T47D (cell line): ENCODE data around the gene PAPLN.
"Not testable (repeated sequence)": the region's sequence is repeated elsewhere in the genome, so short reads cannot be mapped to it uniquely, and the experiment has no call there.

ENCODE experiments used
- DNase-seq, 2 experiments: peaks; one replicate each; pipeline versions ENCODE4 v3.0.0 to v3.0.0-alpha.2; 2011 to 2012; ENCODE audit warnings: low read depth in 1 of 2, low spot score in 1 of 2
- JUND ChIP-seq: IDR thresholded peaks from 2 replicates; pipeline ENCODE4 v1.6.1; 2012; ENCODE audit warnings: low read depth
- in situ Hi-C: cut with HindIII; loops from 2 replicates; pipeline ENCODE4 v1.10.0; 2016; ENCODE audit warnings: low sequenced_read_pairs, low pct_unique_long_range_greater_than_20kb

The PAPLN gene

GRCh38 chr14:73283608-73284379 lies 46.5 kb downstream of the PAPLN start:
- in situ Hi-C loops: loop anchor here (25.0 kb wide), 1 partner anchor 179 kb away; the partner anchor contains the start of gene NUMB
- TF ChIP-seq JUND: no peak
- DNase-seq: peak in 1 of 2 experiments; percentile 61

- in situ Hi-C loops: loop anchor here (25.0 kb wide), 1 partner anchor 176 kb away; the partner anchor contains the start of gene NUMB
- DNase-seq: no peak
- TF ChIP-seq JUND: no peak
Observed at GRCh38 chr14:73285979-73286378, 48.7 kb downstream of the PAPLN start.

DNA sequence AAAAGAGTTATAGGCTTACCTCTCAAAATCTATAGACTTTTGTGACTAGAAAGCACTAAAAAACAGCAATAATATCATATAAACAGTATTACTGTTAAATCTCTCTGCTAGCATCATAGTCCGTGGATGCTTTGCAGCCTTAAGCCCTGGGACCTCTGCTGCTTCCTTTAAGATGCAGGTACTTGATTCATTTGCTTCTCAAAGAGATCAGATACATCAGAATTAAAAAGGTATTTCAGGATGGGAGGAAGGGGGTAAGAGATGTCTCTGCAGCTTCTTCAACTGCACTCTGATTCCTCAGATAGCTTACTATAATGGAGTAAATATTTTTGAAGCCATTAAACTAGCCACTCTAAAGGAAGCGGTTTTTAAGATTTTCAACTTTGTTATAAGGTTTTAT lies 49.3 kb downstream of the PAPLN start:
- TF ChIP-seq JUND: no peak
- no peak for DNase-seq
- in situ Hi-C loops: loop anchor here (25.0 kb wide), 1 partner anchor 176 kb away; the partner anchor contains the start of gene NUMB

DNA sequence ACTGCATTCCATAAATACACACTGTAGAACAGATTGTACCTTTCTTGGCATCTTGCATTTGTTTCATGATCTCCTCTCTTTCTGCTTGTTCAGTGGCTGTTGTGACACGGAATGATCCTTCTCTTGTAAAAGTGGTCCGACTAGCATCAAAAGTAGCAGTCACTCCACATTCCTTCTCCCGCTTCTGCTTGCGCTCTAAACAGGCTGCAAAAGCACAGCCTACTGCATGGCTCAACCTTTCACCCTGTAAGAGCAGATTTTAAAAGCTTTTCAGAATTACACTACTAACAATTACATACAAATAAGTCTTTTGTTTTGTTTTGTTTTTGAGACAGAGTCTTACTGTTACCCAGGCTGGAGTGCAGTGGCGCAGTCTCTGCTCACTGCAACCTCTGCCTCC lies 49.8 kb downstream of the PAPLN start:
- DNase-seq: no peak
- no peak for TF ChIP-seq JUND
- in situ Hi-C loops: loop anchor here (25.0 kb wide), 1 partner anchor 175 kb away; the partner anchor contains the start of gene NUMB

DNA sequence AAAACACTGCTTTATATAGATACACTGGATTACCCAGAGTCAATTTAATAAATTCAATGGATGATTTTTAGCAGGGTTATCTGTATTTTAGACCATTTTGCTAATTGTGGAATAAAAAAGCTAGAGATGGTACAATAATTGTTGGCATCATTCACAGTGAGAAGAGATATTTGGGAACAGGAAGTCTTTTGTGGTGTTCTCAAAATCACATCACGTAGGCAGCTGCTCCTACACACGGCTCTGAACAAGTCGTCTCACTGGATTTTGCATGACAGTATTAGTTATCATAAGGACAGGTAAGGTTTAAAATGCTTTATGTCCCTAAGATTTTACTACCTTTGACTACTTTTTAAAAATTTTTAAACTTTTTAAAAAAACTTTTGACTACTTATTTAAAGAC lies 52.0 kb downstream of the PAPLN start:
- no peak for DNase-seq
- in situ Hi-C loops: loop anchor here (25.0 kb wide), 1 partner anchor 173 kb away; the partner anchor contains the start of gene NUMB
- TF ChIP-seq JUND: no peak

- no peak for DNase-seq
- in situ Hi-C loops: loop anchor here (25.0 kb wide), 1 partner anchor 173 kb away; the partner anchor contains the start of gene NUMB
- TF ChIP-seq JUND: no peak
Observed at GRCh38 chr14:73289729-73290128, 52.4 kb downstream of the PAPLN start.

DNA sequence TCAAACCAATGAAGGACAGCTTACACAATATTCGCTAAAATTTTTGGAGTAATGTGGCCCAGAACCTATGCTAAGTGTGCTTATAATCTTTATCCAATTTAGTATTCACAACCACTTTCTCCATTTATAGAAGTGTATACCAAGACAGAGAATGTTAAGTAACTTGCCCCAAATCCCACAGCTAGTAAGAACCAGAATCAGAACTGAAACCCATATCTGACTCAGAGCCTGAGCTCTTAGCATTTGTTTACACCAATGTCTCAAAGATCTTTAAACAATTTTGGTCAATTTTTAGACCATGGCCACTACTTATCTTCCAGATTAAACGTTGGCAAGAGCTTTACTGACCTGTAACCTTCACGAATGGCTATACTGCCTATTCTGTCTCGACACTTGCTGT lies 53.0 kb downstream of the PAPLN start:
- no peak for TF ChIP-seq JUND
- in situ Hi-C loops: loop anchor here (25.0 kb wide), 1 partner anchor 172 kb away; the partner anchor contains the start of gene NUMB
- DNase-seq: no peak

- TF ChIP-seq JUND: no peak
- in situ Hi-C loops: loop anchor here (25.0 kb wide), 1 partner anchor 168 kb away; the partner anchor contains the start of gene NUMB
- no peak for DNase-seq
Observed at GRCh38 chr14:73293782-73294781, 56.8 kb downstream of the PAPLN start.

- no peak for TF ChIP-seq JUND
- in situ Hi-C loops: loop anchor here (25.0 kb wide), 1 partner anchor 167 kb away; the partner anchor contains the start of gene NUMB
- peak; percentile 44 to 65 for DNase-seq
Observed at GRCh38 chr14:73295198-73295796, 58.0 kb downstream of the PAPLN start.

GRCh38 chr14:73305499-73305898 lies 68.2 kb downstream of the PAPLN start:
- no peak for DNase-seq
- TF ChIP-seq JUND: no peak
- in situ Hi-C loops: no loop called here

- DNase-seq: no peak
- in situ Hi-C loops: no loop called here
- TF ChIP-seq JUND: no peak
Observed at GRCh38 chr14:73307261-73307660, 70.0 kb downstream of the PAPLN start.

GRCh38 chr14:73309207-73309606 lies 71.9 kb downstream of the PAPLN start:
- in situ Hi-C loops, DNase-seq: not testable (repeated sequence)
